ENCODE data around the gene PKNOX2.

PKNOX2 gene, protein sequence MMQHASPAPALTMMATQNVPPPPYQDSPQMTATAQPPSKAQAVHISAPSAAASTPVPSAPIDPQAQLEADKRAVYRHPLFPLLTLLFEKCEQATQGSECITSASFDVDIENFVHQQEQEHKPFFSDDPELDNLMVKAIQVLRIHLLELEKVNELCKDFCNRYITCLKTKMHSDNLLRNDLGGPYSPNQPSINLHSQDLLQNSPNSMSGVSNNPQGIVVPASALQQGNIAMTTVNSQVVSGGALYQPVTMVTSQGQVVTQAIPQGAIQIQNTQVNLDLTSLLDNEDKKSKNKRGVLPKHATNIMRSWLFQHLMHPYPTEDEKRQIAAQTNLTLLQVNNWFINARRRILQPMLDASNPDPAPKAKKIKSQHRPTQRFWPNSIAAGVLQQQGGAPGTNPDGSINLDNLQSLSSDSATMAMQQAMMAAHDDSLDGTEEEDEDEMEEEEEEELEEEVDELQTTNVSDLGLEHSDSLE

DNA sequence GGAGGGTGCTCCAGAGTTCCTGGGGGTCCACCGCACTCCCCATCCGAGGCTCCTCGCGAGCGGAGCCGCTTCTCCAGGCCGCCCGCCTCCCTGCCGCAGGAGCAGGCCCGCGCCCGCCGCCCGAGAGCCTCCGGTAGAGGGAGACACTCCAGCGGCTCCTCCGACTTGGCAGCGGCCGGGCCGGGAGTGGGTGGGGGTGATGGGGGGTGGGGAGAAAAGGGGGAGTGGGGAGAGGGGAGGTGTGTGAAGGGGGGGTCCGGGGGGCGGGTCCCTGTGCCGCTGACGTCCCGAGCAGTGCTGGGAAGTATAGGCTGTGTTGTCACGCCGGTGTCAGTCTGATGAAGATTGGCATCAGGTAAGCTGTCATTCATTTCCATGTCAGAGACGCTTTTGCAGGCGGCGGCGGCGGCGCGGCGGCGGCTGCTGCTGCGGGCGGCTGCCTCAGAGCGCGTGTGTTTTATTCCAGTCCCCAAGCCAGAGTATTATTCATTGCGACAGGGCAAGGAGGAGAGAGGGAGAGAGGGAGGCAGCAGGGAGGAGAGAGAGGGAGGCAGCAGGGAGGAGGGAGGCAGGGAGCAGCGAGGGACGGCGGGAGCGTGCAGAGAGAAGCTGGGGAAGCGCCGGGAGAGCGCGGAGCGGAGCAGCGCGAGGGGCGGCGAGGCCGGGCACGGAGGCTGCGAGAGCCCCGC, at the start of gene PKNOX2:
PKNOX2 (plus strand) TSS at position 330 of the 689 bp plus-strand sequence. CDS start 186,555 bp downstream, outside the sequence.
- peak; percentile 42 for DNase-seq (ENCODE audit: low spot score)

- no peak for DNase-seq (ENCODE audit: low spot score)
Measured at GRCh38 chr11:125117429-125117828, 47.1 kb upstream of the PKNOX2 start.

DNA sequence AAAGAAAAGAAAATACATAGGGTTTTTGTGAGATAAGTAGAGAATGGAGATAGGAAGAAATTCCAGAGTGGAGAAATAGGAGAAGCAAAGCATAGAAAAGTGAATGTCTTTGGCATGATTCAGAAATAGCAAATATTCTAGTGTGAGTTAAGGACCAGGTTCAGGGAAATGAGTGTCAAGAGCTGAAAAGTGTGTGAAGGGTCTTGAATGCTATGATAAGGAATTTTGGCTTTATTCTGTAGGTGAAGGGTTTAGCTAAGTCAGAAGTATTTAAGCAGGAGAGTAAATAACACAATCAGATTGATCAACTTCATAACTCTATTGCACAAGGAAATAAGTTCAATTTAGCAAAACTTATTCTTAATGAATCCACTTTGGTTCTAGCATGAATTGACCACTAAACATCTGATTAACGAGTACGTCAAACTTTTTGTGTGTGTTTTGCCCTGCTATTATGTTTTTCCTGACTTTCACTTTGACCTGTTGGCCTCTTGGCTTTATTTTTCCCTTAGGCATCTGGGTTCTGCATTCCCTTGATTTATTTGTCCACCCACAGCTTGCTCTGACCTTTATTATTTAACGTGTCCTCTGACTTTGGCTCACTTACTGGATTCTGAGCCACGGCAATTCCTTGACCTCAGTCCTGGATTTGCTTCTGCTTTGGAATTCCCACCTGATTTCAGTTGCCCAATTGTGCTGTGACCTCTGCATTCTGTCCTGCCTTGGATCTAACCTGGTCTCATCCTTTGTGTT, 41.2 kb upstream of the PKNOX2 start:
- no peak for DNase-seq (ENCODE audit: low spot score)

DNA sequence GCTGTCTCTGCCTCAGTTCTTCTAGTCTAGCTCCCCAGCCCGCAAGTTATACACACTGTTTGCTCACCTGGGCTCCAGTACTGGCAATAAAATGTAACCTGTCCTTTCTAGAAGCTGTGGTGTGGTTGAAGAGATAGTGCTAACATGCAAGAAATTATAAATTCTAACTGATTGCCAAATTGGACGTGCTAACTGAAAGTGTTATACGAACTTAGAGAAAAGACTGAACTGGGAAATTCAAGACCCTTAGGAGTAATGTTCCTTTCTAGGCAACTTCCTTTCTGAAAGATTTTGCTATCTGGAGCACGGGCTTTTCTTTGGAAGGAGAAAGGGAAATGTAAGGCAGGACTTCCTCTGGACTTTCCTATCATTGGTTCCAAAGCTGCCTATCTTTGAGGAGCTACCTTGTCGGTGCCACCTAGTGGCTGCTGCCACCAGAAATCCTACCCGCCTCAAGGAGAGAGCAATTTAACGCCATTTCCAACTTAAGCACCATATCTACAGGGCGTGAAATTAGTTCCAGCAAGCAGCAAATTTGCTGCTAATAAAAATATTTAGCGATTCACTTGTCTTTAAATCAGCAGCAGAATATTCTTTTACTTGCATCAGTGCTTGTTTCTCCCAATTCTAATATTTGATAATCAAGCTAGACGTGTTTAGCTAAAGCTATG, 40.5 kb upstream of the PKNOX2 start:
- peak; percentile 38 for DNase-seq (ENCODE audit: low spot score)

DNA sequence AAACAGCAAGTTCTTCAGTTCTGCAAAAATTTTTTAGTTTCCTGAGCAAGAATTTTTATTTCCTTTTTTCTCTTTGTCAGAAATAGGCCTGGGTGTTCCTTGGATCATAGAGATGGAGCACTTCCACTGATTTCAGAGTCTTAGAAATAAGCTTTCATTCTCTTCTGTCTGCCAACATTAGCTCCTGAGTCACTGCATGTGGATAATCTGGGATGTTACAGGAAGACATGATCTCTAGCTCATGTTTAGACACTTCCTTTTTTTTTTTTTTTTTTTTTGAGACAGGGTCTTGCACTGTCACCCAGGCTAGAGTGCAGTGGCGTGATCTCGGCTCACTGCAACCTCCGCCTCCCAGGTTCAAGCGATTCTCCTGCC, 39.9 kb upstream of the PKNOX2 start:
- no peak for DNase-seq (ENCODE audit: low spot score)

DNA sequence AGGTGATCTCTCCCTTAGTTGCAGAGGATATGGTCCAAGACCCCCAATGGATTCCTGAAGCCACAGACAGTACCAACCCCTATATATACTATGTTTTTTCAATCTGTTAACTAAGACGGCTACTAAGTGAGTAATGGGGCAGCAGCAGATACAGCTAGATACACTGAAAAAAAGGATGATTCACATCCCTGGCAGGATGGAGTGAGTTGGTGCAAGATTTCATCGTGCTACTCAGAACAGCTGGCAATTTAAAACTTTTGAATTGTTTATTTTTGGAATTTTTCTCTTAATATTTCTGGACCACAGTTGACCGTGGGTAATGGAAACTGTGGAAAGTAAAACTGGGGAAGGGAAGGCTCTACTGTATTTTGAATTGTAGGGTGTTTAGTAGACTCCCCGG, 36.1 kb upstream of the PKNOX2 start:
- no peak for DNase-seq (ENCODE audit: low spot score)

DNA sequence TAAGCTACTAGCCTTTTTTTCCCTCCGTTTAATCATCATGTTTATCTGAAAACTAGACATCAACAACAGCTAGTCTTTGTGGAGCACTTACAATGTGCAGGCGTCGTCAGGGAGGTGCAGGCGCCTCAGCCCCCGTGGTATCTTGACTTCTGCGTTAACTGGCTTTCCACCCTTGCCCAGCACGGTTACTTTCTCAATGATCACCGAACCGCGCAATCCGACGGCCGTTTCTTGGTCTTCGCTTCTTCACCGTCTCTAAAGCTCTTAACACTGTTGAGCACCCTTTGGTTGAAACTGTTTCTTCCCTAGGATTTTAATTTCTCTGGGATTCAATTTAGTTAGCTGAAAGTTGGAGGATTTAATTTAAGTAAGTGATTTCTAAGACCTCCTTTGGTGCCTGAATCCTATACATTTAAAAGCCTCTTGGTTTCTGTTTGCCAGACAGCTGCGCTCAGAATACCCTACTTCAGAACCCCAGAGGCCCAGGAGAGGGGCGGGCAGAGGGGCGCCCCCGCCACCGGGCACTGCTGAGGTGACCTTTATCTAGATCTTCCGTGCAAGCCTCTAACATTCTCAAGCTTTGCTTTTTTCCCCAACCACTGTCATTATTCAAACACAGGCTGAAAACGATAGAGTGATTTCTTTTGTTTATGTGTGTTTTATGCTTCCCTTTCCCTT, 35.1 kb upstream of the PKNOX2 start:
- no peak for DNase-seq (ENCODE audit: low spot score)

GRCh38 chr11:125132071-125132470, 32.5 kb upstream of the PKNOX2 start:
- DNase-seq (ENCODE audit: low spot score), result no peak

DNA sequence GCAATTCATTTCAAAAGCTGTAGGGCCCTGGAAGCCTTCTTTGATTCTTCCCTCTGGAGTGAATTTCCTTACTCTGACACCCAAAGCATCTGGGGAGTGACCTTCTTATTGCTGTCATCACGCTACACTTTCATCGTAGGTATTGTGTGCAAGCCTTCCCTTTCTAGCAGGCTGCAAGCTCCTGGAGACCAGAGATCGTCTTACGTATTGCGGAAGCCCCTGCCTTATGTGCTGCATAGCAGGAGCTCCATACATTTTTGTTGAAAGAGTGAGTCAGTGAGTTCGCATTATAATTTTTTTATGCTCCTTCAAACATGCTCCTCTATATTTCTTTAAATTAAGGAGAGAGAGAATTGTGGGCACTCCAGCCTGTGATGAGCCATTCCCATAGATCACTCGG, 32.0 kb upstream of the PKNOX2 start:
- no peak for DNase-seq (ENCODE audit: low spot score)

GRCh38 chr11:125136001-125136400, 28.6 kb upstream of the PKNOX2 start:
- no peak for DNase-seq (ENCODE audit: low spot score)

GRCh38 chr11:125138966-125139365, 25.6 kb upstream of the PKNOX2 start:
- DNase-seq (ENCODE audit: low spot score), result no peak

DNA sequence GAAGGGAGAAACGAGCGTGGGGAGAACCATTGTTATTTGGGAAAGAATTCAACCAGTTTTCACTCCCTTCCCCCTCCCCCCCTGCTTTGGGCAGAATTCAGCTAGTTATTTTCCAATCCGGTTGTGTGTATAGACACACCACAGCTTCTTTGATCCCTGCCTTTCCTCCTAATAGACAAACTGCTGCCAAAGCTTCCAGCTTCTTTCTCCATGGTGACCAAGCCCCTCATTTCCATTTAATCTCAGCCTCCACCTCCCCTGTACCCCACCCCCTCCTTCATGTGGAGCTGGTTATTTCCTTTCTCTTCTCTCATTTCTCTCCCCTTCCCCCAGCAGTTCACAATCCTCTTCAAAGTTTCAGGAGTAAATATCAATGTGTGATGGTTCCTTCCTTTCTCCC, 24.8 kb upstream of the PKNOX2 start:
- no peak for DNase-seq (ENCODE audit: low spot score)

DNA sequence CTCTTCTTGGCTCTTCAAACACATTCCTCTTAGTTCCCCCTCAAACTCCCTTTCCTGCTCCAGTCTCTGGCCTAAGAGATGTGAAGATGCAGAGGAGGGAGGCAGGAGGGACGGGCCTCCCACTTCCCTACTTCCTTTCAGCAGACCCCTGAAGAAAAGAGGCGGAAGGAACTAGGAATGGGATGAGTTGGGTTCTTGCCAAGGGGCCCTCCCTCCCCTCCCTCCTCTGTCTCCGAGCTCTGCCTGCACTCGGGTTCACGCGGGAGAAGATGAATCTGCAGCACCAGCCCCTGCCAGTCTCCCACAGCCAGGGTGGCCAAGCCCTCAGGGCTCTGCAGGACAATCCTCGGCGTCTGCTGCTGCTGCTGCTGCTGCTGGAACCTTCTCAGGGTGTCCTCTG, 24.3 kb upstream of the PKNOX2 start:
- DNase-seq (ENCODE audit: low spot score), result no peak

DNA sequence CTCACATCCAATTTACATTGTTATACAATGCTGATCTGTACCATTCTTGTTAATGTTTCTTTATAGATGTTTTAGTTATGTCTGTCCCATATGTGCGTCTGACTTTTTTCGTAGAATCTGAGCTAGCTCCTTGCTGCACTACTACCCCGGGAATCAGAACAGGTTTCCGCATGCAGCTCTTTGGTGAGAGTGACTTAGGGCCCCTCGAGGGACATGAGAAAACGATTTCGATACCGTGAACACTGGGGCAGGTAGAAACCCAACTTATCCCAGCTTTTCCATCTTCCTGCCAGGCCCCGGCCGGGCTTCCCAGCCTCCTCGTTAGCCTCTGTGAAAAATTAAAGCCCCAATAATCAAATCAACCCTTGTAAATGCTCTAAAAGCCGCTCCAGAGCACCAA, 23.4 kb upstream of the PKNOX2 start:
- DNase-seq (ENCODE audit: low spot score), result no peak

DNA sequence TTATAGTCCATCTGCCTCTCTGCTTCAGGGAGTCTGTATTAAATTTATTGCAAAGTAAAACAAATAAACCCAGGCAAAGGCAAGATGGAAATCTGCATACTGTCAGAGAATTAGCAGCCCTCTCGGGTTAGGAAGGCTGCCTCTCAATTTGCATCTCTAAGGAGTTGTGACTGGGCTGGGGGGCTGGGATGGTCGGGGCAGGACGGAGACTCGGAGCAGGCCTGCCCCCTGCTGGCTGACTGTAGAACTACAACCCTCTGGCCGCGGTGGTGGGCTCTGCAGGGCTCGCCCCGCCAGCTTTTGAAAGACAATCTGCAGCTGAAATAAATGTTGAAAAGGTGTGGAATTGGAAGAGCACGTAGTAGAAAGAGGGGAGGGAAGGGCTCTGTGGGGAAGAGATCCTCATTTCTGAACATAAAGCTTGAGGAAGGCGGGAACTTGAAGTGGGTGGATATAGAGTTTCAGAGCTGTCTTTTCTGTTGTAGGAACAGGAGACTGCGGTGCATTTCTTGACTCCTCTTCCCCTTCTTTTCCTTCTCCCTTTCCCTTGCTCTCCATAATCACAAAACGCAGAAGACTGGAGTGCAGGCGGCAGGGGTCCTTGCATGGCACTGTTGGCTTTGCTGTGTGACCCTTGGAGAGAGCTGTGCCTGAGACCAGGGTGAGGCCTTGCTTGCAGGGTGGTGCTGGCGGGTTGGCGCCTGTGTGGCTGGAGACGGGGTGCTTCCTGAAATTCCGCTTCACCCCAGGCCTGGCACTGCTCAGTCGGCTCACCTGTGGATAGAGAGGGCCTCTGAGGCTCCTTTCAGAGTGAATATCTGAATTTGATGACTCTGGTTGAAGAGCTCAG, 22.6 kb upstream of the PKNOX2 start:
- DNase-seq (ENCODE audit: low spot score), result peak; percentile 56

GRCh38 chr11:125146232-125146631, 18.3 kb upstream of the PKNOX2 start:
- DNase-seq (ENCODE audit: low spot score), result no peak

DNA sequence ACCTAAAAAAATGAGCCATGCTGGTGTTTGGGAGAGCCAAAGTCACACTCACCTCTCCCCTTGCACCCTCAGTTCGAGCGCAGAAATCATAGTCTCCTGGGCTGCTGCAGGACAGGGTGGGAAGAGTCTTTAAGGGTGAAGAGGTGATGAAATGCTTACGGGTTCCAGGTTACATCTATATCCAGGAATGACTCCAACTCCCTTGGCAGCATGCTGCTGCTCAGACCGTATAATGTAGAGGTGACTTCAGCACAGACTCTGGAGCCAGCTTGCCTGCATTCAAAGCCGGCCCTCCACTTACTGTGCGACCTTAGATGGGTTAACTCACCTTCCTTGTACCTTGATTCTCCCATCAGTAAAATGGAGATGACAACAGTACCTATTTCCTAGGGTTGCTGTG, 17.3 kb upstream of the PKNOX2 start:
- DNase-seq (ENCODE audit: low spot score), result no peak

DNA sequence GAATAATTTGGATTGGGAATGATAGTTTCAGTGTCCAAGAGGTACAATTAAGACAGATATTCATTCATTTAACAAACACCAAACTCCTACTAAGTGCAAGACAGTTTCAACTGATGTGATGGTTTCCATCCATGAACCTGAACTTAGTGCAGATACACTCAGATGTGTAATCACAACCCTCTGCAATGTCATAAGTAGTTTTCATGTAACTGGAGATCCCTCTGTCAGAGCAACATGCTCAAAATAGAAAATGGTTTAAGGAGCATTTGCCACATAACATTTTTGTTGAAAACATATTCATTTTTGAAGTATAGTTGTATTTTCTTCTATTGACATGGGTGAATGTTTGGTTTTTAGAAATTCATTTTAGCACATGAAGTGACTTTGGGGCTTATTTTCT, 16.5 kb upstream of the PKNOX2 start:
- no peak for DNase-seq (ENCODE audit: low spot score)

- DNase-seq (ENCODE audit: low spot score), result no peak
Measured at GRCh38 chr11:125148743-125149142, 15.8 kb upstream of the PKNOX2 start.

GRCh38 chr11:125153837-125154236, 10.7 kb upstream of the PKNOX2 start:
- DNase-seq (ENCODE audit: low spot score), result no peak
